ENCODE results near the gene CHRNA9. TPM values are rescaled to one million over a fixed set of nuclear protein-coding genes. Genes with fewer than 3 reads are reported as not detected.

The CHRNA9 gene
- polyA plus RNA-seq, 1 of the 3 experiments (the other 2 are of a cell fraction) = 0.05 TPM

GRCh38 chr4:40347472-40347871 lies 12.3 kb downstream of the CHRNA9 start:
- Histone ChIP-seq H3K9ac (no peak overlapping the region), H2AFZ (ENCODE audit: low read depth) (no peak overlapping the region), H3K9me3 (no peaks in the 10 kb centered on the region), H3K4me1 (ENCODE audit: control insufficient read depth in 1 of 2, insufficient read depth in 2 of 2, low read depth in 1 of 2, low read length in 1 of 2) (no peaks in the 10 kb centered on the region), H3F3A (replicated peaks; ENCODE audit: insufficient read depth) (no peaks in the 10 kb centered on the region), H3K27ac (ENCODE audit: low read depth in 2 of 2, low read length in 1 of 2) (no peak overlapping the region), H3K79me2 (ENCODE audit: insufficient read depth) (no peaks in the 10 kb centered on the region), H3K27me3 (ENCODE audit: insufficient read depth) (no peaks in the 10 kb centered on the region), H3K9me2 (no peaks in the 10 kb centered on the region), H4K20me1 (ENCODE audit: insufficient read depth) (no peaks in the 10 kb centered on the region), H3K4me3 (ENCODE audit: low read depth in 2 of 2, low read length in 1 of 2) (no peak overlapping the region), H3K36me3 (replicated peaks in 1 of 2; ENCODE audit: control insufficient read depth in 1 of 2, insufficient read depth in 2 of 2, low read length in 1 of 2) (no peaks in the 10 kb centered on the region), H3K4me2 (no peak overlapping the region)
- CTCF ChIA-PET = no interaction called here
- TF ChIP-seq TCF12 (IDR thresholded peaks at IDR 0.05) = no peak
- TF ChIP-seq FOSL2 (IDR thresholded peaks at IDR 0.05; ENCODE audit: borderline replicate concordance, low read depth) = no peak
- no peak for TF ChIP-seq ZBTB33 (IDR thresholded peaks at IDR 0.05; ENCODE audit: borderline replicate concordance, low read depth)
- no peak for TF ChIP-seq MXI1 (IDR thresholded peaks at IDR 0.05; ENCODE audit: low read depth, low read length)
- no peak for TF ChIP-seq FOXJ3 (CRISPR knock-in tag; IDR thresholded peaks at IDR 0.05)
- TF ChIP-seq EZH2phosphoT487 (IDR thresholded peaks at IDR 0.05; ENCODE audit: borderline replicate concordance, low read depth) = no peak
- TF ChIP-seq GATA2 (CRISPR knock-in tag; IDR thresholded peaks at IDR 0.05) = no peak
- DNase-seq = no peak
- POLR2A ChIA-PET = no interaction called here
- WGBS (ENCODE audit: low lambda C conversion rate) = 58% methylated on average over 3 of the region's 3 CpGs

- Histone ChIP-seq H3K9me2 (no peaks in the 10 kb centered on the region), H3K27ac (ENCODE audit: low read depth in 2 of 2, low read length in 1 of 2) (no peak overlapping the region), H3K79me2 (ENCODE audit: insufficient read depth) (no peaks in the 10 kb centered on the region), H3K4me1 (ENCODE audit: control insufficient read depth in 1 of 2, insufficient read depth in 2 of 2, low read depth in 1 of 2, low read length in 1 of 2) (no peaks in the 10 kb centered on the region), H3K9me3 (no peaks in the 10 kb centered on the region), H3K9ac (no peak overlapping the region), H3K36me3 (replicated peaks in 1 of 2; ENCODE audit: control insufficient read depth in 1 of 2, insufficient read depth in 2 of 2, low read length in 1 of 2) (no peaks in the 10 kb centered on the region), H3F3A (replicated peaks; ENCODE audit: insufficient read depth) (no peaks in the 10 kb centered on the region), H2AFZ (ENCODE audit: low read depth) (no peak overlapping the region), H3K27me3 (ENCODE audit: insufficient read depth) (no peaks in the 10 kb centered on the region), H3K4me3 (ENCODE audit: low read depth in 2 of 2, low read length in 1 of 2) (no peak overlapping the region), H3K4me2 (no peak overlapping the region), H4K20me1 (ENCODE audit: insufficient read depth) (no peaks in the 10 kb centered on the region)
- ChIA-PET POLR2A (no interaction called here), CTCF (no interaction called here)
- no peak for DNase-seq
- no peak for TF ChIP-seq REST (IDR thresholded peaks at IDR 0.05; ENCODE audit: low read depth, low read length)
- TF ChIP-seq POLR2AphosphoS5 (IDR thresholded peaks at IDR 0.05; ENCODE audit: low read depth, low read length) = no peak
- TF ChIP-seq TCF12 (IDR thresholded peaks at IDR 0.05) = no peak
- no peak for TF ChIP-seq EP300 (IDR thresholded peaks at IDR 0.05; ENCODE audit: borderline replicate concordance in 1 of 2, low read depth in 1 of 2, low read length in 1 of 2)
- no peak for TF ChIP-seq JUND (IDR thresholded peaks at IDR 0.05)
- WGBS (ENCODE audit: low lambda C conversion rate) = 82% methylated on average over 2 of the region's 2 CpGs
Measured at GRCh38 chr4:40348000-40348399, 12.9 kb downstream of the CHRNA9 start.
